ENCODE results near the gene SLCO3A1.

SLCO3A1 gene

DNA sequence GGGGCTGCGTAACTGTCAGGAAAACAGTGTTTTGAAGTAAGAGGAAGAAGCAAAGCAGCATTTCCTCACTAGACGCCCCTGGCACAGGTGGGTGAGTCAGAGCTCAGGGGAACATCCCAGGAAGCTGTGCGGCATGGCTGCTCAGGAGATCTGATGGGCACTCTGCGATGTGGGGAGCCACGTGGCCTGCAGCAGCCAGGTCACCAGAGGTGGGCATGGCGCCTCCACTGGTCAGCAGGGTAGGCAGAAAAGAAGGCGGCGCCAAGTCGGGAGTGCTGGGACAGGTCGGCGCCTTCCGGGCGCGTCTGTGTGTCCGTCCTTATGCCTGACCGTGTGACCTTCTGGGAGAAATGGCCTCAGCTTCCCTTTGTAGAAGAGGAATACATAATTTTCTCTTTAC lies 290.3 kb downstream of the SLCO3A1 start:
- no peak for DNase-seq

DNA sequence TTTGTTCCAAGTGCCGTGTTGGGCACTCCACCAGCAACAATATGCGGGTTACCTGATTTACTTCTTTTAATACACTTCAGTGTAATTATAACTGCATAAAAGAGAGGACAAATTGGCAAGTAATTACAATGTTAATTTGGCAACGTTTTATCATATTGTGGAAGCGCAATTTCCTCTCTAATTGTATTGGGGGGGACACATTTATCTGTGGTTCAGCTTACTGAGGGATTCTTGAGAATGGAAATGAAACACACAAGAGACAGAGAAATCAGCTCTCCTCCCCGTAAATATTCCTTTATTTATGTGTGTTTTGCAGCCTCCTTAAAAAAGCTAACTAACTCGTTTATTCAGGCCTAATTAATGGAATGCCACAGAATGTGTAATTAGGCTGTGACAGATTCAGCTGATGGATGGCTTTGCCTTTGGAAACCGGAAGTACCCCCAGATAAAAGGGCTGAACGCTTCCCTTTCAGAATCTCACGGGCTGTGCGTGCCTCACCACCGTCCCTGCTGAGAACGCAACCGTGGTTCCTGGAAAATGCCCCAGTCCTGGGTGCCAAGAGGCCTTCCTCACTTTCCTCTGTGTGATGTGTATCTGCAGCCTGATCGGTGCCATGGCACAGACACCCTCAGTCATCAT lies 293.1 kb downstream of the SLCO3A1 start:
- DNase-seq: no peak

DNA sequence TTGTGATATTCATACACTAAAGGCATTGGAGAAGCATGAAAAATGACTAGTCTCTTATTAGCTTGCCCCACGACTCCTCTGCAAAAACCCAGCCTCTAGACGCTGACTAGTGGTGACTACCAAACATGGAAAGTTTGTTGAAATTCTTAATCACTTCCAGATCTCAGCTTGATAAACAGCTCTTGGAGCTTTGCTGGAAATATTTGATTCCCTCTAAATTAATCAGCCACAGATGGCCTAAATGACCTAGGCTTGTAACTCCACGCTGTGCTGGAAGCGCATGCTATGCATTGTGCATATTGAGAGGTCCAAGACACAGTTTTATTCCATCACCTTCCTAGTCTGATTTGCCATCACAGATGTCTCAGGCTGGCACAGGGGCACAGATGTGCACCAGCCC lies 295.5 kb downstream of the SLCO3A1 start:
- DNase-seq: no peak

DNA sequence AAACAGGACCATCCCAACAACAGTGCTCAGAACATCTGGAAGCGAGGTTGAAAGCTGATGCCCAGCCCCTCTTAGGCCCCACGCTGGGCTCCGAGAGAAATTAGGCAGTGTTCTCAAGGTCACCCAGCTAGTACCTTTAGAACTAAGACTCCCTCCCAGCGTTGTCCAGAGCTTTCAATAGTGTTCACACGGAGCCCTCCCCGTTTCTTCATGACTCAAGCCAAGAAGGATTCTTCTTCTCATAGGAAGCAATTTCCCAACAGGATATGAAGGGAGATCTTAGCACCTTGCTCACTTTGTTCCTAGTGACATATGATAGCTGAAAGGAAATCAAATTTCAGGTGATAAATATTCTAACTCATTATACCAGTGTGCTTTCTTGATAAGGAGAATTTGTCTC lies 296.0 kb downstream of the SLCO3A1 start:
- DNase-seq: no peak

DNA sequence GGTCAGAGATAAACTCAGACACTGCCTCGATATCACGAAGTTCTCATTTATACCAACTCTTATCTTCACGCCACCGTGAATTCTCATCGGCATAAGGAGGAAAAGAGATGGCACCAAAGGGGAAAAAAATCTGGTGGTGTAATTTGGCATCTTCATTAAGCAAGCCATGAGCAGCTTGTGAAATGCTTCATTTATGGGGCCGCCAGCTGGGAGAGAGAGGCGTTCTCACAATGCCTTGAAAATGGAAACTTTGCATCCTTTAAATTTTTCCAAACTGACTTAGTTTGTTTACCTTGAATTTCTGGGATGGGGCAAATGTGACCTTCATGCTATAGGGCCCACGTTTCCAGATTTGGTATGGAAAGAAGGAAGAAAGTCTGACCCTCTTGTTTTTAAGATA lies 297.7 kb downstream of the SLCO3A1 start:
- no peak for DNase-seq

DNA sequence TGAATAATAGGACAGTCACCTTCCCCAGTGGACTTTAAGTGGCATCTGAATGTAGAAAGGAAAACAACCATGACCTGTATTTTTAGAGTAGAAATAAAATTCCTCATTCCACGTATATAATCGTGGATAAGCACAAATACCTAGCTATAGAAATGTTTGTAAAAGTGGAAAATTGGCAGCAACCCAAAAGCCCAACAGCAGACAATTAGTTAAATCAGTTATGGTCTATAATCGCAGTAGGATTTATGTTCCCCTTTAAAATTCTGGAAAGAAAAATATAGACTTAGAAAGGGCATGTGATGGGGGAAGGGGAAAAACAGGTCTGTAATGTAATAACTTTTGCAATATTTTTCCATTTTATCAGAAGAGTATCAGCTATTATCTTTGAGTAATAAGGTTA lies 298.2 kb downstream of the SLCO3A1 start:
- no peak for DNase-seq

DNA sequence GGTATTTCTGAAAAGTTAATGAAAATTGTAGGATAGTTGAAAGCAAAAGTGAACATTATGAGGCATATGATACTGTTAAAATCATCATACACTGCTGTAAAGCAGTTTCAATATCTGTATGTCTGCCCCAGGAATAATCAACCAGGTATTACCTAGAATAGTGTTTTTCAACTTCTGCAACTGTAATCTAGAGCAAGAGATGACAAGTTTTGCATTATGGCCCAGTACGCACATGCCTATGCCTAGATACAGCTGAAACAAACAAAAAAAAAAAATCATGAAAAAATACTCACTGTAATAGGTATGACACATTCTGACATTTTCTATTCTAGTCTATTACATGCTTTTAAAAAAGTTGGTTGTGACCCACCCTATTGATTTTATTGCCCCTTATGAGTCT lies 299.5 kb downstream of the SLCO3A1 start:
- DNase-seq: no peak

DNA sequence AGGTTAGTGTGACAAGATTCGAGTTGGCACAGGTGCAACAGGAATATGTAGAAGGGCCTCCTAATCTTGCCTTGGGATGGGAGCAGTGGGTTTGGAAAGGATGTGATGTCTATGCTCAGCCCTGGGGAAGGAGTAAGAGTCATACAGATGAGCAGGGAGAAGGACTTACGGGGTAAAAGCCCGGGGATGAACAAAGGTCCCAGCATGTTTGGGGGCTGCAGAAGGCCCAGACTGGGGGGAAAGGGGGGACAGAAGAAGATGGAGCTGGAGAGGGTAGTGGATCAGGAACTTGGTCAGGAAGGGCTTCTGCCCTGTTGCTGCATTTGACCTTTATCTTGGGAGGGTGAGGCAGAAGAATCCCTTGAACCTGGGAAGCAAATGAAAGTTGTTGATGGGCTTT lies 300.1 kb downstream of the SLCO3A1 start:
- no peak for DNase-seq

DNA sequence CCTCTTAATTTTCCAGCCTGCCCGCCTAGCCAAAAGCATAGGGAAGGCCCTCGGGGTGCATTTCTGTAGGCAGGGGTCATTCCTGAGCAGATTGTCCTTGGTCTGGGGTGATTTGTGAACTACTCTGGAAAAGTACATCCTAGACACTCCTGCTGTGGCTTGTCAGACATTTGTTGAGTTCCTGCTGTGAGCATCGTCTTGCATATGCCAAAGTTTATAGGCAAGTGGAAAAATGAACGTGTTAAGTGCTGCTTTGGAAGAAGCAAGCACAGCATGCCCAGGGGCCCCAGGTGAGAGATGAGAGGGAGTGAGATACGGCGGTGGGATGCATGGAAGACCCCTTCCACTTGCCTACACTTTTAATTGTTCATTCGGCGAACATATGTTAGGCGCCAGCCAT lies 302.4 kb downstream of the SLCO3A1 start:
- no peak for DNase-seq

DNA sequence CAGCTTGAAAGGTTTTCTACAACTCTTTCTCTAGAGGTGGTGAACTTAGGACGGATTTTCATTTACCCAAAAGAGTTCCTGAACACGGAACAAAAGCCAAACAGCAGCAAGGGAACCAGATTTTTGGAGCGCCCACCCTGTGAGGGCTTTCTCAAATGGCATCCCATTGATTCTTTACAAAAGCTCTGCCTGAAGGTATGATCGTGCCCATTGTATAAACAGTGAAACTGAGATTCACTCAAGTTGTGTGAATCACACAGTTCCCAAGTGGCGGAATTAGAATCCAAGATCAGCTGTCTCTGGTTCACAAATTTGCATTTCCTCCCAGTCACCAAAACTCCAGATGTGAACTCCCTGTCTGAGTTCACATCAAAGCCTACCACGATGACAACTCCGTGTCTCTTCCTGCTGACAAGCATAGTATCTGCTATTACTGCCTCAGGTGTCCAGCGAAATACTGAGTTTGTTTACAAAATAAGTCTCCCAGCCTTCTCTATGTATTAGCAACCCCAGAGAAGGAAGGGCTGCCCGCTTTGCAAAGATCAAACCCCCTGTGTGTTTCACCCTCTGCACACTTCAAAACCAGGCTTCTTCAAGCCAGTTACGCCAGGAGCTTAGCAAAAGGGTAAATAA lies 304.3 kb downstream of the SLCO3A1 start:
- no peak for DNase-seq

DNA sequence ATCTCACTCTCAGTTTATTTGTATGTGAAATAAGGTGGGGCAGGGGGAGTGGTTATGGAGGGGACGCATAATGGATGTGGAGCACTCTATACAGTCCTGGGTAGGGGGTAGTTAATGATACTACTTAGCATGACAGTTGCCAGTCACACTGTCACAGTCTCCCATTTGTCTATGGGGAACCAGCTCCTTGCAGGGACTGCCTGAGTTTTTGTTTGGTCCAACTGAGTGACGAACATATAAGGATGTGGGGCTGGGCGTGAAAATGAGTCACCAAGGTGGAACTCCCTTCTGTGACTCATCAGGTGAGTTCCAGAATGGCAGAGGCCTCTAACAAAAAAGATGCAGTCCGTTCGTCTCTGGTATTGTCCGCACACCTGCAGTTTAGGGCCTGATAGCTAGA lies 304.9 kb downstream of the SLCO3A1 start:
- no peak for DNase-seq

DNA sequence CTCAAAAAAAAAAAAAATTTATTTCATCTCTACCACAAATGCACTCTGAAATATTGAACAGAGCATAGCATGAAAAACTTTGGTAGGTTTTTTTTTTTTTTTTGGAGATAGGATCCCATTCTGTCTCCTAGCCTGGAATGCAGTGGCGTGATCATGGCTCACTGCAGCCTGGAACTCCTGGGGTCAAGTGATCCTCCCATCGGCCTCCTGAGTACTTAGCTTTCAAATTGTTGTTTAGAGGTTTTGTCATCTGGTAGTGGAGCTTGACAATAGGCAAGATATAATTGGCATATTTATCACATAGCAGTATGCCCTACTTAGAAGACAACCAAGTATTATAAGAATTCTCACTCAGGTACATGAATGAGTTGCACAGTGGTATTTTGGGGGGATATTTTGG lies 306.0 kb downstream of the SLCO3A1 start:
- DNase-seq: no peak

DNA sequence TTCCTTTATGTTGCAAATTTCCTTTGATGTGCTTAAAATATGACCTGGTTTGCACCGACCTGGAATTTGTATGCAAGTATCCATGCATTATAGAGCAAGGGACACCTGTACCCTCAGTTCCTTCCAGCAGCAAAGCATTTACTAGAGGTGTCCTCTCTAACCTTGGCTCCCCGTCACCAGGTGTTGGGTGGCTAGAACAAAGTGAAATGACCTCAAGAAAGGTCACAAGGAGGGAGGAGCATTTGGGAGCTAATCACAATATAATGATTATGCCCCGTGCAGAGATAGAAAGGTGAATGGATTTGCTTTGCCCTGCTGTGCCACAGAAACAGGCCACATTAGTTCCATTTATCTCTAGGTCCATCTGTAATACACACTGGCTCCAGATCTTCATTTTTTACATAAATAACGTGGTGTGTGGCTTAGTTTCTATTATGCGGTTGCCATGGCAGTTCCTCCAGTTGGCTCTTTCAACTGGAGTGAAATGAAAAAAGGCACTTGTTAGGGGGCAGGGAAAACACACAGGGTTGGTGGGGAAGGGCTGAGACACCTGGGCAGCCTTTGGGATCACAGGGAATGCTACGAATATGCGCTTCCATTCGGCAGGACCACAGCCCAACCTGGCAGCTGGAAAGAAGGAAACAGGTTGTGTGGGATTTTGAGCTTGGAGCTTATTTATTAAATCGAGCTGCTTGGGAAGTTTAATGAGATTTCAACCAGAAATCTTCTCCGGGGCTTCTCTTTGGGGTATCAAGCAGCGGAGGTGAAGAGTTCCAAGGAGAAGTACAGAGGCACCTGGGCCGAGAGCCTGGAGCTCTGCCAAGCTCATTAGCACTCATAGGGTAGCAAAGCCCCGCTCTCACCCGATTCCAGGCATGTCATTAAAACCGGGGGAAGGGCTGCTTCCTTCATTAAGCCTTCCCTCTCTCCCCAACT lies 306.7 kb downstream of the SLCO3A1 start:
- DNase-seq: no peak

DNA sequence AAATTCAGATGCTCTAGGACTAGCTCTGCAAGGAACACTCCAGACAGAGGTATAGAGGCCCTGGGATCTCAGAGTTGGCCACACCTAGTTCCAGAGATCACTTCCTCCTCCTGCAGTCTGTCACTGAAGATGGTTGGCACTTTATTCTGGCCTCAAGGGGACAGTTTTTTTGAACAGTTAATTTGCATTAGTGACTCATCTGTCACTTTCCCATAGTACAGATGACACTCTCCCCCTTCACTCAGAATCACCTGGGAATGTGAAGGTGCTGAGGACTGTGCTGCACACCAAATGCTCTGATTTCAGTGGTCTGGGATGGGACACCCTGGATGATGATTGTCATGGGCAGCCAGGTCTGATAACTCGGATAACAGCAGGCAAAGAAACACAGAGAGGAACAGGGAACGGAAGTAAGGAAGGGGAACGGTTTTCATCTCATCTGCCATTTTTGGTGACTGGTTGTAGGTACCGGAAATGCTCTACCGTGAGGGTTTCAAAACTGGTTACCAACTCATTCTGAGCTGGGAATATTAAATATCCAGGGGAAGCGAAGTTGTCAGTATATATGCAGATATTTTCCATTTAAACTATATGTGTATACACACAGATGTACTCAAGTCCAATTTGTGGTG lies 307.6 kb downstream of the SLCO3A1 start:
- DNase-seq: no peak

DNA sequence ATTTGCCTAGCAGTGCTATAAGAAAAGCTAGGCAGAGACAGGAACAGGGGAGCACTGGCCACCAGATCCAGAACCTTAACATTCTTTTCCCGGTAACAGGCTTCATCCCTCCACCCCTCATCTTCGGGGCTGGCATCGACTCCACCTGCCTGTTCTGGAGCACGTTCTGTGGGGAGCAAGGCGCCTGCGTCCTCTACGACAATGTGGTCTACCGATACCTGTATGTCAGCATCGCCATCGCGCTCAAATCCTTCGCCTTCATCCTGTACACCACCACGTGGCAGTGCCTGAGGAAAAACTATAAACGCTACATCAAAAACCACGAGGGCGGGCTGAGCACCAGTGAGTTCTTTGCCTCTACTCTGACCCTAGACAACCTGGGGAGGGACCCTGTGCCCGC lies 309.1 kb downstream of the SLCO3A1 start:
- DNase-seq: no peak

DNA sequence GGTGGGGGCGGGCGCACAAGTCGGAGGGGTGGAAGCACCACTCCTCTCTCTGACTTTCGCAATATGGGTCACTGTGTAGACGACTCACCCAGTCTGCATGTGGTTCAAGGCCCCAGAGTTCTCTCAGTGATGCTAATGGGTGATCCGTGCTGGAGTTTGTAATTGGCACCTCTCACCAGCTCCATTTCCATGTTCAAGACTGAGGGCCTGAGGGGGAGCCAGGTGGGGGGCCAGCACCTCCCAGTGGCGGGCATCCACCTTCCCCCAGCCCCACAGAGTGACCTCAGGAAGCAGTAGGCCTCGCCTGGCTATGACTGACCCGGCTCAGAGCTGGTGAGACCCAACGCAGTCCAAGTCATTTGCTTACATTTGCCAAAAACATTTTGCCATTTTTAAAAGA lies 310.1 kb downstream of the SLCO3A1 start:
- DNase-seq: no peak

DNA sequence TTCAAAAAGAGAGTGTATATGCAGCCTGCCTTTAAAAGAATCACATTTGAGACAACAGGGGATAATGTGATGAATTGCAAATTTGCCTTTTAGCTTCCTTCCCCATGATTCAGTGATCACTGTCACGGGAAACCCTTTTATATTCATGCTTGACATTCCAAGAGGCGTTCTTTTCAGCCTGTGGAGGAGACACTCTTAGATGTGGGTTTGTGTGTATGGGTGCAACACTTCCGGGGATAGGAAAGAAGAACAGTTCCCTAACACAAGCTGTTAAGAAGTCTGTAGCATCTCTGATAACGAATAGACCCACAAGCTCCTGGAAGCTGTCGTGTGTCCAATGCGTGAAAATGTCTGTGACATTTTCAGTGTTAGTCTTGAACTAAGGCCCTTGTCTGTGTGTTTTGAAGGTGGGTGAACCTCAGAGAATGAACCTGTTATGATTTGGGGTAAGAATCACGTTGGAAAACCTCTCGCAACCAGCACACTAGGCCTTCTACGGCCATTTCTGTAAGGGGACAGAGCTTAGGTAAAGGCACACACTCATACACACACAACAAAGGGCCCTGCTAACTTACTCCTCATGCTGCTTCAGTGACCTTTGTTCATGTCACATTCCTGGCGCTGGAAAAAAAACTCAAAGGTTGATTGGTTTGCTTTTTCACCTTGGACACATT lies 311.0 kb downstream of the SLCO3A1 start:
- DNase-seq: no peak

DNA sequence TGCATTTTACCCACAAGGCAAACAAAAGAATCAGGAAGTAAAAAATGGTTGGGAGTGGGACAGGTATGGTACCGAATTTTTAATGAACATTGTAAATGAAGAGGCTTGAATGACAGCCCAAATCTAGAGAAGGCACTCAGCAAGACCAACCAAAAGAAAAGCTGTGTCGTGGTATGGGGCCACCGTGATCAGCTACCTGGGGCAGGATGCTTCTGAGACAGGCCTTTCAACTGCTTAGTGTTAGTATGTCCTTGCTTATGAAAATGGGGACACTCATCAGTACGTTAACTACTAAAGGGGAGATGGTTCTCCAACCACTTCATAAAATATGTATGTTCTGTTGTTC lies 311.5 kb downstream of the SLCO3A1 start:
- DNase-seq: no peak

DNA sequence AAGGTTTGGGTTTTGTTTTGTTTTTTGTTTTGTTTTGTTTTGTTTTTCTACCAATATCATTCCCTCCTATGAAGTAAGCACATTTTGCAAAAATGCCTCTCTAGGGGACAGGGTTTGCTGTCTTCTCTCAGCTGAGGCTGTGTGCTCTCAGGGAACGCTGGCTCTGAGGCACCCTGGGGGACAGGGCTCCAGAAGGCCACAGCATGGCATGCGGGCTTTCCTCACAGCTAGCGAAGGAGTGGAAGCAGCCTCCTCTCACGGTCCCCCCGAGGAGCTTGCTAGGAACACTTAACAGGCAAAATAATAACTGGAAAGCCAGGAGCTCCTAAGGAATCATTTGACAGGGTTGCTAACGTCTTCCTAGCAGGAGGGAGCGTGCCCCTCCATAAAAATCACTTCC lies 312.5 kb downstream of the SLCO3A1 start:
- no peak for DNase-seq

DNA sequence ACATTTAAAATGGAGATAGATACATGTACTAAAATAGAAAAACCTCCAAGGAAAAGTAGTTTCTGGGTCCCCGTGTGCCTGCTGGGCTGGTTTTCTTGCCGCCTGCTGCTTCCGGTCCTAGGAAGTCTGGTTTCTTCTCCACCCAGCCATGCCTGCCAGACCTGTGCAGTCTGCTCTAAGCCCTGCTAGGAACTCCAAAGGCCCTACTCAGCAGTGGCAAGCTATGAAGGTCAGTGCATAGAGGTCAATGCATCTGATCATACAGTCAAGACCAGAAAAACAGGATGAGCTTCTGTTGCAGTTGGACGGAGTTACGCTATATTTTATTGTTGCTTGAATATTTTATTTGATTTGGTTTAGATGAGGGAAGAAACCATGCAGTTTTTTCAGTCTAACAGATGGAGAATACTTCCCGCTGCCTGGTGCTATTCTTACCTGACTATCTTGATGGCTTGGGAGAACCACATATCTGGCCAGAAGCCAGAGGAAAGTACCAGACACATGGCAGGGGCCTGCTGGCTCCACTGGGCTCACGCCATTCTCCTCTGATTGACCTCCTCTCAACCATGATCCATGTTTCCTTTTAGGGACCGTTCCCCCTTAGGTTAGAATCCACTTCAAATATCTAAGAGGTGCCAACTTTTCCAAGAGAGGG lies 313.4 kb downstream of the SLCO3A1 start:
- no peak for DNase-seq

DNA sequence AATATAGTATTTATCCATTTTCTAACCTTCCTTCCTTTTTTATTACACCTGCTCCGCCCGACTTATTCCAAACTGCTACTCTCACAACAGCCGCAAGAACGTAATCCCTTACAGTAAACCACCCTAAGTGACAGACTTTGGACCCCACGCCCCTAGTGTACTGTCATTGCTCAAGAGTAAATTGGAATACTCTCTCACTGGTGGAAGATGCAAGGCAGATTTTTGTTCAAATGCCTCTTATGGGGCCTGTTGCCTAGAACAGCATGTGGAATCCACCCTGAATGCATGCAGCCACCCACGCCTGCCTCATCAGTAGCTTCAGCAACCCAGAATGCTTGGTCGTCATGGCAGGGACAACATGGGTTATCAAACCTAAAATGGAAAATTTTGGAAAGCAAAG lies 313.9 kb downstream of the SLCO3A1 start:
- no peak for DNase-seq

DNA sequence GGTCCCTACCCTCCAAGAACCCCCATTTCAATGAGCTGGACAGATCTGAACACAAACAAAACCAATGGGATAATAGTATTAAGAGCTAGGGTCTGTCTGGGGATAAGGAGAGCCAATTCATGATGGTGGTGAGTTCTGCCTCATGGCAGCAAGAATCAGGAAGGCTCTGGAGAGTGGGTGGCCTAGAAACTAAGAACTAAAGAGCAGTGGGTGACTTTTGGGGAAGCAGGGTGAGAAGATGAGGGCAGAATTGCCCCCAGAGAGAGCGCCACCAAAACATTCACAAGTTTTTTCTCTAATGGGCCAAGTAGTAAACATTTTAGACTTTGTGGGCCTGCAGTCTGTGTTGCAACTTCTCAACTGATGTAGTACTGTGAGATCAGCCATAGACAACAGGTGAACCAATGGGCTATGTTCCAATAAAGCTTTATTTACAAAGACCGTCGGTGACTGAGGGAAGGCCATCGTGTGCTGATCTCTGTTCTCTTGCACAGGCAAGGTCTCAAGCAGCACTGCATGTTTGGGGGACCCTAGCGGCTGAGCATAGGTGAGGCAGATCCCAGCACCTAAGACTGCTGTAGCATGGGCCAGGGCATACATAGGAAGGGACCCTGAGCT lies 314.7 kb downstream of the SLCO3A1 start:
- no peak for DNase-seq

All from T1000 (cell line).